GM23338 (cell line): ENCODE results near the gene CPXM1. TPM values are rescaled to one million over a fixed set of nuclear protein-coding genes. Genes with fewer than 3 reads are reported as not detected.

Experiments used
- ATAC-seq: fragments of 200-7000 bp; cut with Tn5 transposase; 3 replicates; pipeline ENCODE4 v1.9.1; 2020
- DNase-seq: peaks from one replicate; pipeline ENCODE4 v3.0.0-alpha.2; 2015; ENCODE audit warnings: low spot score
- H2AFZ ChIP-seq: fragments of 200-600 bp; sonication (generic); 2 replicates; pipeline ENCODE4 v1.8.0; 2016; ENCODE audit warnings: antibody characterized with exemption, mild to moderate bottlenecking, moderate library complexity
- H3F3A ChIP-seq: fragments of 200-600 bp; sonication (generic); replicated peaks from 2 replicates; pipeline ENCODE4 v1.8.0; 2017; ENCODE audit warnings: antibody characterized with exemption, mixed run types, low read depth
- H3K27ac ChIP-seq: fragments of 200-600 bp; sonication (generic); 2 replicates; pipeline ENCODE4 v1.6.1; 2016; ENCODE audit warnings: low read depth
- H3K27me3 ChIP-seq: fragments of 200-600 bp; sonication (generic); 2 replicates; pipeline ENCODE4 v1.8.0; 2016; ENCODE audit warnings: mild to moderate bottlenecking, mixed run types, moderate library complexity; ENCODE audit not compliant: insufficient read depth
- H3K36me3 ChIP-seq: fragments of 200-600 bp; sonication (generic); 2 replicates; pipeline ENCODE4 v1.8.0; 2016; ENCODE audit warnings: mild to moderate bottlenecking; ENCODE audit not compliant: insufficient read depth
- H3K4me1 ChIP-seq: fragments of 200-600 bp; sonication (generic); 2 replicates; pipeline ENCODE4 v1.8.0; 2016; ENCODE audit warnings: mild to moderate bottlenecking, moderate library complexity; ENCODE audit not compliant: insufficient read depth
- H3K4me2 ChIP-seq: fragments of 200-600 bp; sonication (generic); 2 replicates; pipeline ENCODE4 v1.7.1; 2017; ENCODE audit warnings: mixed run types
- H3K4me3 ChIP-seq: fragments of 200-600 bp; sonication (generic); 2 replicates; pipeline ENCODE4 v1.6.1; 2016; ENCODE audit warnings: mixed run types
- H3K79me2 ChIP-seq: fragments of 200-600 bp; sonication (generic); replicated peaks from 2 replicates; pipeline ENCODE4 v1.8.0; 2017; ENCODE audit warnings: mild to moderate bottlenecking; ENCODE audit not compliant: insufficient read depth
- H3K9me2 ChIP-seq: fragments of 200-600 bp; sonication (generic); 2 replicates; pipeline ENCODE4 v1.8.0; 2017; ENCODE audit not compliant: insufficient read depth
- H4K20me1 ChIP-seq: fragments of 200-600 bp; sonication (generic); replicated peaks from 2 replicates; pipeline ENCODE4 v1.8.0; 2017; ENCODE audit warnings: mild to moderate bottlenecking; ENCODE audit not compliant: insufficient read depth
- H3K27ac Mint-ChIP-seq: 2 replicates; pipeline ENCODE4 v1.8.0; 2020; ENCODE audit warnings: inconsistent platforms, mild to moderate bottlenecking, moderate library complexity, mixed read lengths
- H3K27me3 Mint-ChIP-seq: 3 replicates; pipeline ENCODE4 v1.8.0; 2022; ENCODE audit warnings: low read depth, mild to moderate bottlenecking, moderate library complexity, mixed read lengths, inconsistent platforms; ENCODE audit not compliant: insufficient read depth, poor library complexity
- H3K36me3 Mint-ChIP-seq: 3 replicates; pipeline ENCODE4 v1.8.0; 2021; ENCODE audit warnings: low read depth, mild to moderate bottlenecking, inconsistent platforms, moderate library complexity, mixed read lengths
- H3K4me1 Mint-ChIP-seq: 3 replicates; pipeline ENCODE4 v1.8.0; 2020; ENCODE audit warnings: mild to moderate bottlenecking, inconsistent platforms, mixed read lengths
- H3K4me3 Mint-ChIP-seq: 3 replicates; pipeline ENCODE4 v1.8.0; 2021; ENCODE audit warnings: moderate library complexity, mild to moderate bottlenecking, inconsistent platforms, mixed read lengths
- H3K9me3 Mint-ChIP-seq: 3 replicates; pipeline ENCODE4 v1.8.0; 2020; ENCODE audit warnings: moderate library complexity, mild to moderate bottlenecking, inconsistent platforms, mixed read lengths
- CREB1 ChIP-seq: fragments of 250-450 bp; sonication (Bioruptor Pico); IDR thresholded peaks from 2 replicates; pipeline ENCODE4 v1.5.0; 2020; ENCODE audit warnings: low read depth, mild to moderate bottlenecking, moderate library complexity
- CTCF ChIP-seq, 2 experiments: fragments of 200-600 bp in 1 of 2; sonication (generic) in 1 of 2; conservative IDR thresholded peaks; 2 replicates each; pipeline versions ENCODE4 v1.5.1 to v1.6.1; 2016 to 2017; ENCODE audit warnings: antibody characterized with exemption in 2 of 2, low read depth in 2 of 2, mild to moderate bottlenecking in 2 of 2, moderate library complexity in 1 of 2
- ETS1 ChIP-seq: IDR thresholded peaks from 2 replicates; pipeline ENCODE4 v1.6.1; 2016; ENCODE audit warnings: antibody characterized with exemption
- EZH2 ChIP-seq: fragments of 200-600 bp; sonication (generic); IDR thresholded peaks from one replicate; pipeline ENCODE4 v1.8.0; 2017; ENCODE audit warnings: antibody characterized with exemption, mild to moderate bottlenecking, low read depth; ENCODE audit not compliant: unreplicated experiment
- EZH2phosphoT487 ChIP-seq: fragments of 200-600 bp; sonication (generic); IDR thresholded peaks from one replicate; pipeline ENCODE4 v1.8.1; 2018; ENCODE audit warnings: antibody characterized with exemption; ENCODE audit not compliant: unreplicated experiment
- JUNB ChIP-seq: IDR thresholded peaks from one replicate; pipeline ENCODE4 v1.6.1; 2016; ENCODE audit warnings: antibody characterized with exemption; ENCODE audit not compliant: unreplicated experiment
- NANOG ChIP-seq: IDR thresholded peaks from 2 replicates; pipeline ENCODE4 v1.6.1; 2016; ENCODE audit warnings: antibody characterized with exemption, borderline replicate concordance
- POLR2AphosphoS5 ChIP-seq: IDR thresholded peaks from 2 replicates; pipeline ENCODE4 v1.6.1; 2016; ENCODE audit warnings: antibody characterized with exemption, low read depth
- REST ChIP-seq: IDR thresholded peaks from one replicate; pipeline ENCODE4 v1.6.1; 2018; ENCODE audit warnings: antibody characterized with exemption; ENCODE audit not compliant: unreplicated experiment
- STAT1 ChIP-seq: IDR thresholded peaks from one replicate; pipeline ENCODE4 v1.6.1; 2016; ENCODE audit warnings: antibody characterized with exemption; ENCODE audit not compliant: unreplicated experiment
- ZNF114 ChIP-seq: fragments of 250-450 bp; sonication (Bioruptor Pico); IDR thresholded peaks from 2 replicates; pipeline ENCODE4 v1.5.0; 2020; ENCODE audit warnings: mild to moderate bottlenecking, moderate library complexity
- ZNF331 ChIP-seq: fragments of 250-450 bp; sonication (Bioruptor Pico); IDR thresholded peaks from 2 replicates; pipeline ENCODE4 v1.5.0; 2020; ENCODE audit warnings: low read depth, mild to moderate bottlenecking, moderate library complexity
- ZNF462 ChIP-seq: fragments of 250-450 bp; sonication (Bioruptor Pico); IDR thresholded peaks from 2 replicates; pipeline ENCODE4 v1.5.0; 2020; ENCODE audit warnings: mild to moderate bottlenecking, moderate library complexity
- polyA plus RNA-seq: library from polyadenylated mRNA; unstranded; fragments of >200 nt; fragmentation: Nextera tagmentation; extraction: Ambion mirVana; gene quantifications from 2 replicates; pipeline ENCODE4 v1.2.1, GENCODE V29; 2016
- total RNA-seq: library from RNA; depleted of rRNA; stranded (reverse); fragments of >200 nt; shearing (Covaris generic); gene quantifications from 2 replicates; pipeline ENCODE4 v1.2.3, GENCODE V29; 2014

Gene CPXM1
- total and polyA plus RNA-seq, 2 experiments from 2014 or later, result 17.0 to 29.3 TPM

GRCh38 chr20:2845607-2846006 lies 45.2 kb upstream of the CPXM1 start:
- H4K20me1 ChIP-seq, result 0 out of 2 replicates have a peak, but pooled peaks cover 3% of the 10 kb centered on the region
- peaks cover 3% of the 10 kb centered on the region; the same call in 1 of the 3 replicates for H3K4me1 Mint-ChIP-seq

More at GRCh38 chr20:2845607-2846006, 45.2 kb upstream of the CPXM1 start:
- Histone ChIP-seq H3K4me2 (no peak overlapping the region), H3K36me3 (no peaks in the 10 kb centered on the region), H3F3A (no peaks in the 10 kb centered on the region), H3K27ac (no peak overlapping the region), H3K27me3 (peaks cover 8% of the 10 kb centered on the region; the same call in 1 of the 2 replicates), H3K9me2 (no peaks in the 10 kb centered on the region), H3K4me1 (no peaks in the 10 kb centered on the region), H3K4me3 (no peak overlapping the region), H3K79me2 (no peaks in the 10 kb centered on the region), H2AFZ (no peak overlapping the region)
- H3K4me3 Mint-ChIP-seq, result no peak overlapping the region
- no peaks in the 10 kb centered on the region; the same call in 2 of the 3 replicates for H3K9me3 Mint-ChIP-seq
- no peak overlapping the region for H3K27ac Mint-ChIP-seq
- no peak for DNase-seq
- no peaks in the 10 kb centered on the region for H3K36me3 Mint-ChIP-seq
- ATAC-seq, result no peak
- TF ChIP-seq POLR2AphosphoS5 (no peak), ZNF331 (CRISPR knock-in tag) (no peak), ZNF462 (no peak), ZNF114 (CRISPR knock-in tag) (no peak), CREB1 (CRISPR knock-in tag) (no peak), NANOG (no peak), CTCF (conservative IDR thresholded peaks at IDR 0.05; ENCODE audit: low read depth in 2 of 2) (no peak), EZH2phosphoT487 (no peak), STAT1 (no peak), REST (no peak), ETS1 (no peak), JUNB (no peak), EZH2 (no peak)
- peaks cover 8% of the 10 kb centered on the region for H3K27me3 Mint-ChIP-seq
